Neutrophil (primary cell): ENCODE results near the gene NSD2.

ENCODE experiments used
- H3K27ac ChIP-seq: fragments of 200-600 bp; sonication (generic); 2 replicates; pipeline ENCODE4 v1.5.1; 2016; ENCODE audit warnings: mild to moderate bottlenecking, moderate library complexity
- H3K27me3 ChIP-seq: fragments of 200-600 bp; sonication (generic); 2 replicates; pipeline ENCODE4 v1.6.0; 2016; ENCODE audit warnings: mild to moderate bottlenecking
- H3K36me3 ChIP-seq: fragments of 200-600 bp; sonication (generic); 2 replicates; pipeline ENCODE4 v1.5.1; 2017
- H3K4me1 ChIP-seq, 2 experiments: fragments of 200-600 bp in 1 of 2; sonication (generic) in 1 of 2; 1 replicate in 1 of 2; 2 replicates in 1 of 2; pipeline versions ENCODE4 v1.5.1 to v1.6.1; 2013 to 2016; ENCODE audit warnings: low read depth in 1 of 2, low read length in 1 of 2, mild to moderate bottlenecking in 1 of 2, moderate library complexity in 1 of 2; ENCODE audit not compliant: control insufficient read depth in 1 of 2, insufficient read depth in 1 of 2
- H3K4me3 ChIP-seq, 2 experiments: fragments of 200-600 bp in 1 of 2; sonication (generic) in 1 of 2; 1 replicate in 1 of 2; 2 replicates in 1 of 2; pipeline ENCODE4 v1.5.1; 2013 to 2016; ENCODE audit warnings: low read depth in 1 of 2, low read length in 1 of 2, mild to moderate bottlenecking in 1 of 2, moderate library complexity in 1 of 2
- H3K9me3 ChIP-seq: fragments of 200-600 bp; sonication (generic); 2 replicates; pipeline ENCODE4 v1.5.1; 2016
- CTCF ChIP-seq: fragments of 200-600 bp; sonication (generic); IDR thresholded peaks from 2 replicates; pipeline ENCODE4 v1.5.1; 2016; ENCODE audit warnings: antibody characterized with exemption

NSD2 gene

GRCh38 chr4:1943928-1944327 lies 72.7 kb downstream of the NSD2 start:
- no peaks in the 10 kb centered on the region for H3K9me3 ChIP-seq
- H3K36me3 ChIP-seq, result peaks cover 55% of the 10 kb centered on the region
- H3K4me3 ChIP-seq, result no peak overlapping the region
- H3K4me1 ChIP-seq, result peaks cover 0 to 6% of the 10 kb centered on the region in 2 experiments
- TF ChIP-seq CTCF, result no peak
- H3K27ac ChIP-seq, result no peak overlapping the region
- H3K27me3 ChIP-seq, result no peaks in the 10 kb centered on the region

GRCh38 chr4:1945124-1945895 lies 74.1 kb downstream of the NSD2 start:
- peaks cover 0 to 6% of the 10 kb centered on the region in 2 experiments for H3K4me1 ChIP-seq

GRCh38 chr4:1945912-1946311 lies 74.7 kb downstream of the NSD2 start:
- TF ChIP-seq CTCF, result no peak
- no peaks in the 10 kb centered on the region for H3K9me3 ChIP-seq
- no peaks in the 10 kb centered on the region for H3K27me3 ChIP-seq
- H3K4me3 ChIP-seq, result no peak overlapping the region
- peaks cover 48% of the 10 kb centered on the region for H3K36me3 ChIP-seq
- H3K27ac ChIP-seq, result no peak overlapping the region
- peaks cover 0 to 6% of the 10 kb centered on the region in 2 experiments for H3K4me1 ChIP-seq

More at GRCh38 chr4:1945124-1945895, 74.1 kb downstream of the NSD2 start:
- Histone ChIP-seq H3K27ac (no peak overlapping the region), H3K4me3 (no peak overlapping the region), H3K36me3 (peaks cover 52% of the 10 kb centered on the region), H3K27me3 (no peaks in the 10 kb centered on the region), H3K9me3 (no peaks in the 10 kb centered on the region)
- no peak for TF ChIP-seq CTCF

GRCh38 chr4:1948232-1948631 lies 77.0 kb downstream of the NSD2 start:
- H3K36me3 ChIP-seq, result peaks cover 49% of the 10 kb centered on the region

GRCh38 chr4:1948892-1949436 lies 77.8 kb downstream of the NSD2 start:
- Histone ChIP-seq H3K27ac (no peak overlapping the region), H3K4me3 (no peak overlapping the region), H3K9me3 (no peaks in the 10 kb centered on the region), H3K27me3 (no peaks in the 10 kb centered on the region), H3K36me3 (peaks cover 48% of the 10 kb centered on the region), H3K4me1 (peaks cover 0 to 6% of the 10 kb centered on the region in 2 experiments)
- no peak for TF ChIP-seq CTCF

More at GRCh38 chr4:1948232-1948631, 77.0 kb downstream of the NSD2 start:
- TF ChIP-seq CTCF, result no peak
- Histone ChIP-seq H3K27ac (no peak overlapping the region), H3K9me3 (no peaks in the 10 kb centered on the region), H3K27me3 (no peaks in the 10 kb centered on the region), H3K4me3 (no peak overlapping the region), H3K4me1 (peaks cover 0 to 6% of the 10 kb centered on the region in 2 experiments)
